Measurements from ENCODE around the gene PIEZO1. TPM values are rescaled to one million over a fixed set of nuclear protein-coding genes. Genes with fewer than 3 reads are reported as not detected.
"Not testable (repeated sequence)": the region's sequence is repeated elsewhere in the genome, so short reads cannot be mapped to it uniquely, and the experiment has no call there.

The PIEZO1 gene
- total and polyA plus RNA-seq, 10 of the 15 experiments (the other 5 are each of a cell fraction or from before 2014, with no cell fraction given), result 1.3 to 169 (median 33.4) TPM

- H3K9me3 ChIP-seq (replicated peaks; ENCODE audit: control insufficient read depth, insufficient read depth, low read length), result no peaks in the 10 kb centered on the region
- H4K20me1 ChIP-seq (ENCODE audit: control insufficient read depth, insufficient read depth), result no peaks in the 10 kb centered on the region
- H3K9ac ChIP-seq (ENCODE audit: control insufficient read depth, insufficient read depth, low read length), result no peak overlapping the region
- DNase-seq (ENCODE audit: low read depth, low spot score) (no peak), FAIRE-seq (no peak), ATAC-seq (peak; percentile 16; the same call in 2 of the 3 replicates)
- no peak for TF ChIP-seq YBX1 (IDR thresholded peaks at IDR 0.05)
- no peak for TF ChIP-seq BRCA1 (IDR thresholded peaks at IDR 0.05; ENCODE audit: low read depth, low read length)
- no peak for TF ChIP-seq WRNIP1 (IDR thresholded peaks at IDR 0.05; ENCODE audit: borderline replicate concordance, low read depth, low read length)
- TF ChIP-seq SPI1 (IDR thresholded peaks at IDR 0.05; ENCODE audit: borderline replicate concordance, insufficient read depth, low read depth, low read length), result peak; percentile 55; the same call in 1 of the 2 replicates
- no peak for TF ChIP-seq HDGF (IDR thresholded peaks at IDR 0.05)
- no peak overlapping the region for H3K27ac ChIP-seq (ENCODE audit: control insufficient read depth, insufficient read depth)
- POLR2A ChIA-PET, result interaction anchor here (1.0 kb wide), 1 partner anchor 21 kb away, joined by 4 read pairs; no protein-coding TSS in a partner anchor
- in situ Hi-C loops (cut with MboI) (loop anchor here (10.0 kb wide), 1 partner anchor 335 kb away; the partner anchor contains the start of gene ZFPM1), intact Hi-C loops (cut with micrococcal nuclease; ENCODE audit: unreplicated experiment) (no loop called here)
- H3K36me3 ChIP-seq (ENCODE audit: control insufficient read depth in 2 of 2, insufficient read depth in 2 of 2, low read length in 1 of 2), result no peaks in the 10 kb centered on the region; a peak in 1 of 4 replicates
- RAD21 ChIA-PET (ENCODE audit: unreplicated experiment), result interaction anchor here (0.7 to 1.4 kb wide), 2 partner anchors 22 to 52 kb away, joined by 3 to 5 read pairs; partner anchors contain the start of gene APRT
- SMC1A ChIA-PET (ENCODE audit: uncharacterized antibody, unreplicated experiment), result interaction anchor here (1.0 to 1.5 kb wide), 2 partner anchors 8 to 52 kb away, joined by 3 to 5 read pairs; no protein-coding TSS in a partner anchor
- H3K27me3 ChIP-seq (replicated peaks in 1 of 2; ENCODE audit: control insufficient read depth in 2 of 2, insufficient read depth in 2 of 2, low read length in 1 of 2), result no peaks in the 10 kb centered on the region
- CTCF ChIA-PET, result interaction anchor here (0.6 to 1.3 kb wide), 2 partner anchors 9 to 126 kb away, joined by 3 to 4 read pairs; partner anchors contain the start of gene MVD
- H3K79me2 ChIP-seq (ENCODE audit: control insufficient read depth, insufficient read depth, low read length), result peaks cover 8% of the 10 kb centered on the region
- no peak overlapping the region for H3K4me2 ChIP-seq (ENCODE audit: control insufficient read depth, insufficient read depth)
- no peak overlapping the region for H3K4me3 ChIP-seq
- BruUV-seq (replicated peaks), result no TSS peak
- no peak overlapping the region for H2AFZ ChIP-seq (ENCODE audit: control insufficient read depth, low read depth, low read length)
- WGBS (ENCODE audit: insufficient coverage, insufficient replicate concordance, low lambda C conversion rate, missing lambda C conversion rate), result 69% methylated on average over 7 of the region's 7 CpGs
- peaks cover 20% of the 10 kb centered on the region for H3K4me1 ChIP-seq (ENCODE audit: control insufficient read depth, insufficient read depth, low read length)
Measured at GRCh38 chr16:88789594-88789993, 4.6 kb upstream of the PIEZO1 start.

GRCh38 chr16:88788749-88789148 is 3.7 kb upstream of the PIEZO1 start:
- 98% methylated on average over 8 of the region's 8 CpGs for WGBS (ENCODE audit: insufficient coverage, insufficient replicate concordance, low lambda C conversion rate, missing lambda C conversion rate)
- H4K20me1 ChIP-seq (ENCODE audit: control insufficient read depth, insufficient read depth); BruUV-seq (replicated peaks); H3K9me3 ChIP-seq (replicated peaks; ENCODE audit: control insufficient read depth, insufficient read depth, low read length); H3K4me3 ChIP-seq; H3K27me3 ChIP-seq (replicated peaks in 1 of 2; ENCODE audit: control insufficient read depth in 2 of 2, insufficient read depth in 2 of 2, low read length in 1 of 2); H3K9ac ChIP-seq (ENCODE audit: control insufficient read depth, insufficient read depth, low read length); DNase-seq (ENCODE audit: low read depth, low spot score); H3K4me2 ChIP-seq (ENCODE audit: control insufficient read depth, insufficient read depth); POLR2A ChIA-PET; RAD21 ChIA-PET (ENCODE audit: unreplicated experiment); H3K36me3 ChIP-seq (ENCODE audit: control insufficient read depth in 2 of 2, insufficient read depth in 2 of 2, low read length in 1 of 2); FAIRE-seq; H2AFZ ChIP-seq (ENCODE audit: control insufficient read depth, low read depth, low read length); ATAC-seq; intact Hi-C loops (cut with micrococcal nuclease; ENCODE audit: unreplicated experiment); H3K27ac ChIP-seq (ENCODE audit: control insufficient read depth, insufficient read depth): not testable (repeated sequence)
- CTCF ChIA-PET, result interaction anchor here (1.0 kb wide), 1 partner anchor 378 kb away, joined by 3 read pairs; no protein-coding TSS in a partner anchor
- Histone ChIP-seq H3K4me1 (ENCODE audit: control insufficient read depth, insufficient read depth, low read length) (peaks cover 19% of the 10 kb centered on the region), H3K79me2 (ENCODE audit: control insufficient read depth, insufficient read depth, low read length) (peaks cover 16% of the 10 kb centered on the region)
- SMC1A ChIA-PET (ENCODE audit: uncharacterized antibody, unreplicated experiment), result interaction anchor here (1.5 kb wide), 1 partner anchor 8 kb away, joined by 5 read pairs; no protein-coding TSS in a partner anchor
- in situ Hi-C loops (cut with MboI), result loop anchor here (10.0 kb wide), 1 partner anchor 334 kb away; the partner anchor contains the start of gene ZFPM1

All from GM12878 (cell line).